Body of pancreas (tissue), 4 donors: ENCODE data around the gene TMEM63C.

Source experiments
- POLR2A ChIP-seq, 3 donors: fragments of 450-650 bp; IDR thresholded peaks; one replicate each; pipeline ENCODE4 v1.6.1; 2016; ENCODE audit warnings: antibody characterized with exemption in 3 of 3, mild to moderate bottlenecking in 2 of 3
- TF ChIP-seq, protein P1 (sequence below), 7 experiments: fragments of 450-650 bp in 4 of 7; fragments of 200-600 bp in 3 of 7; sonication (generic) in 3 of 7; IDR thresholded peaks; one replicate each; pipeline ENCODE4 v1.5.1; 2016 to 2019; ENCODE audit warnings: antibody characterized with exemption in 7 of 7

DNA sequence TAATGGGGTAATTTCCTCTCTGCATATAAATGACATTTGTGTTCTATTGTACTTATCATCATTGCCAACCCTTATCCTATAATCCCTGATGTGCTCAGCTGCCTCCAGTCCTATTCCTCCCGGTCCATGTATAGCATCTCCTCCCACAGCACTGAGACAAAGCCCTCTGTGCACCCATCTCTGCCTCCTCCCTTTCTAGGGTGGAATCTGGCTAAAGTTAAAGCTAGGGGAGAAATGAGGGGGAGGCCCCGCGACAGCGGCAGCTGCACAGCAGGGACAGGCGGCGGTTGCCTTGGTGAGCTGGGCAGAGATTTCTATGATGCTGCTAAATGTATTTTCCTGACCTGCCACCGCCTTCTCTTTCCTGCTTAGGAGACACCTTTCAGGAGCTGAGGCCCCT is 27.2 kb upstream of the TMEM63C start:
- TF ChIP-seq POLR2A (IDR thresholded peaks at IDR 0.05): no peak
- TF ChIP-seq, protein P1, sequence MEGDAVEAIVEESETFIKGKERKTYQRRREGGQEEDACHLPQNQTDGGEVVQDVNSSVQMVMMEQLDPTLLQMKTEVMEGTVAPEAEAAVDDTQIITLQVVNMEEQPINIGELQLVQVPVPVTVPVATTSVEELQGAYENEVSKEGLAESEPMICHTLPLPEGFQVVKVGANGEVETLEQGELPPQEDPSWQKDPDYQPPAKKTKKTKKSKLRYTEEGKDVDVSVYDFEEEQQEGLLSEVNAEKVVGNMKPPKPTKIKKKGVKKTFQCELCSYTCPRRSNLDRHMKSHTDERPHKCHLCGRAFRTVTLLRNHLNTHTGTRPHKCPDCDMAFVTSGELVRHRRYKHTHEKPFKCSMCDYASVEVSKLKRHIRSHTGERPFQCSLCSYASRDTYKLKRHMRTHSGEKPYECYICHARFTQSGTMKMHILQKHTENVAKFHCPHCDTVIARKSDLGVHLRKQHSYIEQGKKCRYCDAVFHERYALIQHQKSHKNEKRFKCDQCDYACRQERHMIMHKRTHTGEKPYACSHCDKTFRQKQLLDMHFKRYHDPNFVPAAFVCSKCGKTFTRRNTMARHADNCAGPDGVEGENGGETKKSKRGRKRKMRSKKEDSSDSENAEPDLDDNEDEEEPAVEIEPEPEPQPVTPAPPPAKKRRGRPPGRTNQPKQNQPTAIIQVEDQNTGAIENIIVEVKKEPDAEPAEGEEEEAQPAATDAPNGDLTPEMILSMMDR (IDR thresholded peaks at IDR 0.05): no peak
